ENCODE measurements around the gene TRPV3. TPM values are rescaled to one million over a fixed set of nuclear protein-coding genes. Genes with fewer than 3 reads are reported as not detected.

Gene TRPV3
- total and polyA plus RNA-seq, 2 of the 8 experiments (the other 6 are each of a cell fraction or from before 2014, with no cell fraction given): 0.56 to 1.0 TPM

- TF ChIP-seq CBX5 (IDR thresholded peaks at IDR 0.05; ENCODE audit: low read depth, low read length) (no peak), CREB1 (IDR thresholded peaks at IDR 0.05) (no peak), SP2 (IDR thresholded peaks at IDR 0.05; ENCODE audit: low read length) (no peak), SIN3A (conservative IDR thresholded peaks at IDR 0.05 in 1 of 2, IDR thresholded peaks at IDR 0.05 in 1 of 2; ENCODE audit: low read depth in 1 of 2, low read length in 2 of 2) (no peak), GABPA (IDR thresholded peaks at IDR 0.05; ENCODE audit: borderline replicate concordance, insufficient read depth, low read length) (no peak)
- TF ChIP-seq, protein P1, sequence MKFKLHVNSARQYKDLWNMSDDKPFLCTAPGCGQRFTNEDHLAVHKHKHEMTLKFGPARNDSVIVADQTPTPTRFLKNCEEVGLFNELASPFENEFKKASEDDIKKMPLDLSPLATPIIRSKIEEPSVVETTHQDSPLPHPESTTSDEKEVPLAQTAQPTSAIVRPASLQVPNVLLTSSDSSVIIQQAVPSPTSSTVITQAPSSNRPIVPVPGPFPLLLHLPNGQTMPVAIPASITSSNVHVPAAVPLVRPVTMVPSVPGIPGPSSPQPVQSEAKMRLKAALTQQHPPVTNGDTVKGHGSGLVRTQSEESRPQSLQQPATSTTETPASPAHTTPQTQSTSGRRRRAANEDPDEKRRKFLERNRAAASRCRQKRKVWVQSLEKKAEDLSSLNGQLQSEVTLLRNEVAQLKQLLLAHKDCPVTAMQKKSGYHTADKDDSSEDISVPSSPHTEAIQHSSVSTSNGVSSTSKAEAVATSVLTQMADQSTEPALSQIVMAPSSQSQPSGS (IDR thresholded peaks at IDR 0.05; ENCODE audit: low read length): no peak
Observed at GRCh38 chr17:3594051-3594800, 36.6 kb upstream of the TRPV3 start (continued).

All from H1 (cell line).